SHP77 (cell line): ENCODE measurements around the gene MCTP1.
"Not testable (repeated sequence)": the region's sequence is repeated elsewhere in the genome, so short reads cannot be mapped to it uniquely, and the experiment has no call there.

Source experiments
- DNase-seq, 2 experiments: peaks; one replicate each; lab custom pipeline; 2025; lab: John Stamatoyannopoulos, UW

Gene MCTP1

GRCh38 chr5:95252801-95253200 is 32.1 kb downstream of the MCTP1 start:
- no peak for DNase-seq

- DNase-seq, result no peak
Measured at GRCh38 chr5:95251185-95251584, 33.7 kb downstream of the MCTP1 start.

- DNase-seq, result peak; percentile 61 to 76
Measured at GRCh38 chr5:95244479-95244878, 40.4 kb downstream of the MCTP1 start.

GRCh38 chr5:95241635-95242034 is 43.3 kb downstream of the MCTP1 start:
- DNase-seq, result no peak

- no peak for DNase-seq
Measured at GRCh38 chr5:95241161-95241560, 43.7 kb downstream of the MCTP1 start.

GRCh38 chr5:95238560-95239325 is 46.2 kb downstream of the MCTP1 start:
- DNase-seq, result no peak

- no peak for DNase-seq
Measured at GRCh38 chr5:95237324-95237723, 47.6 kb downstream of the MCTP1 start.

- DNase-seq, result no peak
Measured at GRCh38 chr5:95235439-95235982, 49.4 kb downstream of the MCTP1 start.

GRCh38 chr5:95229646-95230045 is 55.2 kb downstream of the MCTP1 start:
- no peak for DNase-seq

- no peak for DNase-seq
Measured at GRCh38 chr5:95224701-95225459, 60.0 kb downstream of the MCTP1 start.

- no peak for DNase-seq
Measured at GRCh38 chr5:95223566-95224258, 61.2 kb downstream of the MCTP1 start.

- DNase-seq, result no peak
Measured at GRCh38 chr5:95222836-95223235, 62.1 kb downstream of the MCTP1 start.

GRCh38 chr5:95221234-95221633 is 63.7 kb downstream of the MCTP1 start:
- no peak for DNase-seq

- DNase-seq, result no peak
Measured at GRCh38 chr5:95220381-95220780, 64.5 kb downstream of the MCTP1 start.

GRCh38 chr5:95219411-95219810 is 65.5 kb downstream of the MCTP1 start:
- DNase-seq, result no peak

GRCh38 chr5:95217881-95218280 is 67.0 kb downstream of the MCTP1 start:
- DNase-seq, result no peak

- no peak for DNase-seq
Measured at GRCh38 chr5:95217351-95217750, 67.5 kb downstream of the MCTP1 start.

GRCh38 chr5:95216136-95216955 is 68.5 kb downstream of the MCTP1 start:
- no peak for DNase-seq

- not testable (repeated sequence) for DNase-seq
Measured at GRCh38 chr5:95207811-95208210, 77.1 kb downstream of the MCTP1 start.

GRCh38 chr5:95194856-95195255 is 90.0 kb downstream of the MCTP1 start:
- no peak for DNase-seq

- DNase-seq, result no peak
Measured at GRCh38 chr5:95191330-95191729, 93.6 kb downstream of the MCTP1 start.

- DNase-seq, result no peak
Measured at GRCh38 chr5:95184924-95185323, 100.0 kb downstream of the MCTP1 start.
